GM13977 (cell line): ENCODE results near the gene NID1.
A peak's percentile ranks its signal among the peaks of the same experiment; 100 is the strongest.

Experiments
- DNase-seq: peaks from one replicate; pipeline ENCODE4 v3.0.0; 2012; ENCODE audit warnings: low spot score
- in situ Hi-C: fragments of 300-500 bp; cut with MboI; formaldehyde crosslinking; loops from one replicate; pipeline ENCODE4 v1.12.0; 2022; ENCODE audit warnings: low sequenced_read_pairs, low pct_unique_long_range_greater_than_20kb, mixed read lengths, inconsistent platforms; ENCODE audit not compliant: unreplicated experiment
- TF ChIP-seq, protein P1 (sequence below): IDR thresholded peaks from 2 replicates; pipeline ENCODE4 v1.5.1; 2012; ENCODE audit warnings: mild to moderate bottlenecking, control low read depth; ENCODE audit not compliant: insufficient read depth; ENCODE audit errors: extremely low read depth, missing control alignments

Gene NID1, protein sequence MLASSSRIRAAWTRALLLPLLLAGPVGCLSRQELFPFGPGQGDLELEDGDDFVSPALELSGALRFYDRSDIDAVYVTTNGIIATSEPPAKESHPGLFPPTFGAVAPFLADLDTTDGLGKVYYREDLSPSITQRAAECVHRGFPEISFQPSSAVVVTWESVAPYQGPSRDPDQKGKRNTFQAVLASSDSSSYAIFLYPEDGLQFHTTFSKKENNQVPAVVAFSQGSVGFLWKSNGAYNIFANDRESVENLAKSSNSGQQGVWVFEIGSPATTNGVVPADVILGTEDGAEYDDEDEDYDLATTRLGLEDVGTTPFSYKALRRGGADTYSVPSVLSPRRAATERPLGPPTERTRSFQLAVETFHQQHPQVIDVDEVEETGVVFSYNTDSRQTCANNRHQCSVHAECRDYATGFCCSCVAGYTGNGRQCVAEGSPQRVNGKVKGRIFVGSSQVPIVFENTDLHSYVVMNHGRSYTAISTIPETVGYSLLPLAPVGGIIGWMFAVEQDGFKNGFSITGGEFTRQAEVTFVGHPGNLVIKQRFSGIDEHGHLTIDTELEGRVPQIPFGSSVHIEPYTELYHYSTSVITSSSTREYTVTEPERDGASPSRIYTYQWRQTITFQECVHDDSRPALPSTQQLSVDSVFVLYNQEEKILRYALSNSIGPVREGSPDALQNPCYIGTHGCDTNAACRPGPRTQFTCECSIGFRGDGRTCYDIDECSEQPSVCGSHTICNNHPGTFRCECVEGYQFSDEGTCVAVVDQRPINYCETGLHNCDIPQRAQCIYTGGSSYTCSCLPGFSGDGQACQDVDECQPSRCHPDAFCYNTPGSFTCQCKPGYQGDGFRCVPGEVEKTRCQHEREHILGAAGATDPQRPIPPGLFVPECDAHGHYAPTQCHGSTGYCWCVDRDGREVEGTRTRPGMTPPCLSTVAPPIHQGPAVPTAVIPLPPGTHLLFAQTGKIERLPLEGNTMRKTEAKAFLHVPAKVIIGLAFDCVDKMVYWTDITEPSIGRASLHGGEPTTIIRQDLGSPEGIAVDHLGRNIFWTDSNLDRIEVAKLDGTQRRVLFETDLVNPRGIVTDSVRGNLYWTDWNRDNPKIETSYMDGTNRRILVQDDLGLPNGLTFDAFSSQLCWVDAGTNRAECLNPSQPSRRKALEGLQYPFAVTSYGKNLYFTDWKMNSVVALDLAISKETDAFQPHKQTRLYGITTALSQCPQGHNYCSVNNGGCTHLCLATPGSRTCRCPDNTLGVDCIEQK

DNA sequence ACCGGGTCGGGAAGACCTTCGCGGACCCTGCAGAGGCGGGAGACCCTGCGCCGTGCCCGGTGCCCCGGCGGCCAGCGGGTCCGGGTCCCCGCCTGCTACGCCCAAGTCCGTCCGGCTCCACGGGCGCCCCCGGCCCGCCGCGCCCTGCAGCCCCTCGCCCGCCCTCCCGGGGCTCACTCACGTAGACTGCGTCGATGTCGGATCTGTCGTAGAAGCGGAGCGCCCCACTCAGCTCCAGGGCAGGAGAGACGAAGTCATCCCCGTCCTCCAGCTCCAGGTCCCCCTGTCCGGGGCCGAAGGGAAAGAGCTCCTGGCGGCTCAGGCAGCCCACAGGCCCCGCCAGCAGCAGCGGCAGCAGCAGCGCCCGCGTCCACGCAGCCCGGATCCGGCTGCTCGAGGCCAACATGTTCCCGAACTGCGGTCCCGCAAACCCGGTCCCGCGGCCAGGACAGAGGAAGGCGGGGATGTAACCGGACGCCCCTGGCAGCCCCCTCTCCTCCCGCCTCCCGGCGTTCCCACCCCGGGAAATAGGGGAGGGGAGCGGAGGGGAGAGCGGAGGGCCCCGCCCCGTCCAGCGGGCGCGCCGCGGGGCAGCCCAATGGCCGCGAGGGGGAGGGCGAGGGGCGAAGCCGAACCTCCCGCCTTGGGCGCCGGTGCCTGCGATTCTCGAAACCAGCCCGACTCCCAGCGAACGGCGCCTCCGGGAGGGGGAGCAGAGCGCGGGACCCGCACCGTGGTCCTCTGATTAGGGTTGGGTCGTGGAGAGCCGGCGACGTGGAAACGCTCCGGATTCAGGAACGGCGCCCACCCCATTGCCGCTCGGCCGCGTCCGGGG is at the start of gene NID1:
TSS of gene NID1 (minus strand) at position 417 of the 835 bp plus-strand sequence. CDS start at position 406, 11 bp downstream.
- peak; percentile 74 for DNase-seq
- in situ Hi-C loops = no loop called here
- TF ChIP-seq, protein P1, sequence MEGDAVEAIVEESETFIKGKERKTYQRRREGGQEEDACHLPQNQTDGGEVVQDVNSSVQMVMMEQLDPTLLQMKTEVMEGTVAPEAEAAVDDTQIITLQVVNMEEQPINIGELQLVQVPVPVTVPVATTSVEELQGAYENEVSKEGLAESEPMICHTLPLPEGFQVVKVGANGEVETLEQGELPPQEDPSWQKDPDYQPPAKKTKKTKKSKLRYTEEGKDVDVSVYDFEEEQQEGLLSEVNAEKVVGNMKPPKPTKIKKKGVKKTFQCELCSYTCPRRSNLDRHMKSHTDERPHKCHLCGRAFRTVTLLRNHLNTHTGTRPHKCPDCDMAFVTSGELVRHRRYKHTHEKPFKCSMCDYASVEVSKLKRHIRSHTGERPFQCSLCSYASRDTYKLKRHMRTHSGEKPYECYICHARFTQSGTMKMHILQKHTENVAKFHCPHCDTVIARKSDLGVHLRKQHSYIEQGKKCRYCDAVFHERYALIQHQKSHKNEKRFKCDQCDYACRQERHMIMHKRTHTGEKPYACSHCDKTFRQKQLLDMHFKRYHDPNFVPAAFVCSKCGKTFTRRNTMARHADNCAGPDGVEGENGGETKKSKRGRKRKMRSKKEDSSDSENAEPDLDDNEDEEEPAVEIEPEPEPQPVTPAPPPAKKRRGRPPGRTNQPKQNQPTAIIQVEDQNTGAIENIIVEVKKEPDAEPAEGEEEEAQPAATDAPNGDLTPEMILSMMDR = no peak

DNA sequence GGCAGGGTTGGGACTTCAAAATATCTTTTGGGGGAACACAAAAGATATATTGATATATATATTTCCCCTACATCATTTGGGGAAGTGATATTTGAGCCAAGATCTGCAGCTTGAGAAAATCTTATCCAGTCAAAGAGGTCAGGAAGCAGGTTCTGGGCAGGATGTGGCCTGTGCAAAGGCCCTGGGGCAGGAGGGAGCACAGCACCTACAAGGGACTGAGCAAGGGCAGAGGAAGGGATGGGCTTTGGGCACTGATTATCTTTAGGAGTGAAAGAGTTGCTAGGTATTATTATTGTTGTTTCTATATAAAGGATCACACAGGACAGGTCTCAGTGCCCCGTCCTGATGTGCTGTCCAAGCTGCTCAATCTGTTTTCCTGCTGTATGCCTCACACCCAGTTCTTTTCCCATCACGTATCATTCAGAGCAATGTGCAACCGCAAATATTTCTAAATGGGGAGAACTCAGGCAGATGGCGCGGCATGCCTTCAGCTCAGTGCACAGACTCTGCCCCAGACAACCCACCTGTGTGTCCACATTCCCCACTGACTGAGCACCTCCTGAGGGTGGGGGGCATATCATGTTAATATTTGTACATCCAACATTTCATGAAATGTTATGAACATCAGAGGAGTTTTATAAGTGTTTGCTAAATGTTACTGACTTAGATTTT is 49.3 kb upstream of the NID1 start:
- in situ Hi-C loops = loop anchor here (10.0 to 25.0 kb wide), 3 partner anchors 381 to 1273 kb away; no protein-coding TSS in a partner anchor
- TF ChIP-seq, protein P1 = no peak
- DNase-seq = no peak

DNA sequence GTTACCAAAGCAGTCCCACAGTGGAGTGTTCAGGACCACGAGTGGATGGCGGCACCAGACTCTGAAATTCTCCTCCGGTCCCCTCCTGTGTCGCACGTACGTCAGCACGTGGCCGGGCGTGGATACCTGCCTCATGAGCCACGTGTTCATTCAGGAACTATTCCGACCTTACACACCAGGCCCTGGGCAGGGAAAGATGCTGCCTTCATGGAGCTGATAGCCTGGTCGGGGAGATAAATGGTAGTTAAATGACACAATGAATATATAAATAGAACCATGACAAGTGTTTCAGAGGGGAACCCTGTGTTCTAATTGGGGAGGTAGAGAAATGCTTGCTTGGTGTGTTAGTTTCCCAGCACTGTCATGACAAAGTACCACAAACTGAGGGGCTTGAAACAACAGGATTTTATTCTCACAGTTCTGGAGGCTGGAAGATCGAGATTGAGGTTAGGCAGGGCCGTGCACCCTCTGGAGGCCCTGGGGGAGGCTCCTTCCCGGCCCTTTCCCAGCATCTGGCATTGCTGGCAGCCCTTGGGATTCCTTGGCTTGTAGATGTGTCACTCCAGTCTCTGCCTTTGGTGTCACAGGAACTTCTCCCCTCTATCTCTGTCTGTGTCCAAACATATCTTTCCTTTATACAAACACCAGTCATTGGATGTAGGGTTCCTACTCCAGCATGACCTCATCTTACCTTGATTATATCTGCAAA is 48.6 kb upstream of the NID1 start:
- TF ChIP-seq, protein P1 = no peak
- no peak for DNase-seq
- in situ Hi-C loops = loop anchor here (10.0 to 25.0 kb wide), 3 partner anchors 381 to 1274 kb away; no protein-coding TSS in a partner anchor

DNA sequence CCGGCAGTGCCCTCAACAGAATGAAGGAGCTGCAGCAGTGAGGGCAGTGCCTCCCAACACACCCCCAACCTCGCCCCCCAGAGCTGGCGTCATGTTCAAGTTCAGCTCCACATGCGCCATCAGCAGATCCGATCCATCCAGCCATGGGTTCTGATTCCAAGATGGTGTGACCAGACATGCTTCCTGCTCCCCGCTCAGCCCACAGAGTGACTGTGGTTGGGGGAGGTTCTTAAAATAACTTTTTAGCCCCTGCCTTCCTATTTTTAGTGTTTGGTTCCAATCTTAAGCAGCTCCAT is 47.4 kb upstream of the NID1 start:
- no peak for DNase-seq
- in situ Hi-C loops = loop anchor here (10.0 to 25.0 kb wide), 3 partner anchors 383 to 1275 kb away; no protein-coding TSS in a partner anchor

More for the DNA sequence above, 47.4 kb upstream of the NID1 start:
- TF ChIP-seq, protein P1 = no peak
